Neural cell (in vitro differentiated cells): Measurements from ENCODE around the gene TGFBR3. TPM values are rescaled to one million over a fixed set of nuclear protein-coding genes. Genes with fewer than 3 reads are reported as not detected.

Source experiments
- H2AFZ ChIP-seq: fragments of 200-600, 300-800 bp; sonication (generic), shearing (Covaris generic); 2 replicates; pipeline ENCODE4 v1.6.0; 2014; ENCODE audit warnings: low read depth, mild to moderate bottlenecking, antibody characterized with exemption, low read length, moderate library complexity
- H3F3A ChIP-seq: fragments of 200-600 bp; shearing (Covaris generic); 2 replicates; pipeline ENCODE4 v1.6.1; 2016; ENCODE audit warnings: mild to moderate bottlenecking, moderate library complexity, mixed read lengths, antibody characterized with exemption, low read length; ENCODE audit not compliant: insufficient read depth, poor library complexity, severe bottlenecking
- H3K27ac ChIP-seq: fragments of 200-600, 300-800 bp; sonication (generic), shearing (Covaris generic); 2 replicates; pipeline ENCODE4 v1.5.1; 2014; ENCODE audit warnings: mild to moderate bottlenecking, low read length, moderate library complexity
- H3K27me3 ChIP-seq: fragments of 300-800, 200-600 bp; sonication (generic), shearing (Covaris generic); 2 replicates; pipeline ENCODE4 v1.6.0; 2014; ENCODE audit warnings: mild to moderate bottlenecking, low read depth, low read length, moderate library complexity; ENCODE audit not compliant: insufficient read depth
- H3K36me3 ChIP-seq: fragments of 300-800, 200-600 bp; sonication (generic), shearing (Covaris generic); 2 replicates; pipeline ENCODE4 v1.5.1; 2014; ENCODE audit warnings: mild to moderate bottlenecking, antibody characterized with exemption, low read length, moderate library complexity; ENCODE audit not compliant: insufficient read depth
- H3K4me2 ChIP-seq: fragments of 300-800, 200-600 bp; sonication (generic), shearing (Covaris generic); 2 replicates; pipeline ENCODE4 v1.6.0; 2014; ENCODE audit warnings: mild to moderate bottlenecking, low read length
- H3K4me3 ChIP-seq: fragments of 300-800, 200-600 bp; sonication (generic), shearing (Covaris generic); 2 replicates; pipeline ENCODE4 v1.5.1; 2014; ENCODE audit warnings: mild to moderate bottlenecking, low read length, moderate library complexity
- H3K79me2 ChIP-seq: fragments of 200-600 bp; shearing (Covaris generic); replicated peaks from 2 replicates; pipeline ENCODE4 v1.6.0; 2014; ENCODE audit warnings: mild to moderate bottlenecking, low read length, moderate library complexity; ENCODE audit not compliant: insufficient read depth
- H3K9ac ChIP-seq: fragments of 300-800, 200-600 bp; sonication (generic), shearing (Covaris generic); 2 replicates; pipeline ENCODE4 v1.6.1; 2016; ENCODE audit warnings: mild to moderate bottlenecking, low read length, mixed read lengths
- H3K9me2 ChIP-seq: fragments of 200-600 bp; shearing (Covaris generic); 2 replicates; pipeline ENCODE4 v1.6.1; 2016; ENCODE audit warnings: mild to moderate bottlenecking, low read length, mixed read lengths; ENCODE audit not compliant: insufficient read depth
- H3K9me3 ChIP-seq: fragments of 200-600, 300-800 bp; sonication (generic), shearing (Covaris generic); 2 replicates; pipeline ENCODE4 v1.6.1; 2016; ENCODE audit warnings: mild to moderate bottlenecking, mixed run types, low read length, moderate library complexity, mixed read lengths
- H4K20me1 ChIP-seq: fragments of 200-600 bp; shearing (Covaris generic); 2 replicates; pipeline ENCODE4 v1.6.1; 2016; ENCODE audit warnings: mild to moderate bottlenecking, mixed run types; ENCODE audit not compliant: insufficient read depth
- CTCF ChIP-seq: fragments of 450-650 bp; IDR thresholded peaks from 2 replicates; pipeline ENCODE4 v1.5.1; 2014; ENCODE audit warnings: antibody characterized with exemption, mild to moderate bottlenecking, moderate library complexity; ENCODE audit not compliant: poor library complexity, severe bottlenecking
- EP300 ChIP-seq: fragments of 450-650 bp; conservative IDR thresholded peaks from 2 replicates; pipeline ENCODE4 v1.6.1; 2014; ENCODE audit warnings: antibody characterized with exemption, mild to moderate bottlenecking, moderate library complexity; ENCODE audit not compliant: poor library complexity, severe bottlenecking
- EZH2 ChIP-seq: fragments of 200-600, 300-800 bp; shearing (Covaris generic), sonication (generic); IDR thresholded peaks from 2 replicates; pipeline ENCODE4 v1.6.1; 2014; ENCODE audit warnings: antibody characterized with exemption, low read length, borderline replicate concordance, mild to moderate bottlenecking; ENCODE audit not compliant: insufficient read depth, poor library complexity, severe bottlenecking
- MXI1 ChIP-seq: fragments of 450-650 bp; conservative IDR thresholded peaks from 2 replicates; pipeline ENCODE4 v1.6.1; 2014; ENCODE audit warnings: antibody characterized with exemption, mild to moderate bottlenecking; ENCODE audit not compliant: poor library complexity, severe bottlenecking
- POLR2AphosphoS5 ChIP-seq: IDR thresholded peaks from 2 replicates; pipeline ENCODE4 v1.6.1; 2012
- RAD21 ChIP-seq: fragments of 450-650 bp; conservative IDR thresholded peaks from 2 replicates; pipeline ENCODE4 v1.6.1; 2014; ENCODE audit warnings: antibody characterized with exemption, mild to moderate bottlenecking, moderate library complexity
- REST ChIP-seq: IDR thresholded peaks from 2 replicates; pipeline ENCODE4 v1.6.1; 2012; ENCODE audit warnings: borderline replicate concordance
- SMC3 ChIP-seq: fragments of 450-650 bp; conservative IDR thresholded peaks from 2 replicates; pipeline ENCODE4 v1.6.1; 2014; ENCODE audit warnings: antibody characterized with exemption, mild to moderate bottlenecking, moderate library complexity; ENCODE audit not compliant: poor library complexity
- TAF1 ChIP-seq: IDR thresholded peaks from 2 replicates; pipeline ENCODE4 v1.6.1; 2012; ENCODE audit warnings: low read depth
- polyA plus RNA-seq: library from polyadenylated mRNA; depleted of rRNA; stranded (reverse); fragments of >200 nt; gene quantifications from 2 replicates; pipeline ENCODE4 v1.2.3, GENCODE V29; 2014

Gene TGFBR3
- polyA plus RNA-seq, 1 donor from 2014 or later = 0.25 TPM

GRCh38 chr1:91643431-91643830 lies 242.5 kb downstream of the TGFBR3 start:
- Histone ChIP-seq H3K79me2 (no peaks in the 10 kb centered on the region), H3K9me3 (peaks cover 3% of the 10 kb centered on the region), H3F3A (no peaks in the 10 kb centered on the region), H3K4me3 (no peak overlapping the region), H3K36me3 (no peaks in the 10 kb centered on the region), H3K9ac (no peak overlapping the region), H3K27me3 (no peaks in the 10 kb centered on the region), H3K4me2 (no peak overlapping the region), H4K20me1 (no peaks in the 10 kb centered on the region), H3K27ac (no peak overlapping the region), H2AFZ (no peak overlapping the region), H3K9me2 (no peaks in the 10 kb centered on the region)
- TF ChIP-seq REST (no peak), CTCF (no peak), RAD21 (no peak), EP300 (no peak), EZH2 (no peak), SMC3 (no peak), POLR2AphosphoS5 (no peak), TAF1 (no peak), MXI1 (no peak)

- Histone ChIP-seq H3F3A (no peaks in the 10 kb centered on the region), H3K9me2 (no peaks in the 10 kb centered on the region), H3K9me3 (peaks cover 3% of the 10 kb centered on the region), H3K36me3 (no peaks in the 10 kb centered on the region), H3K9ac (no peak overlapping the region), H3K27me3 (no peaks in the 10 kb centered on the region), H3K4me2 (no peak overlapping the region), H3K4me3 (no peak overlapping the region), H2AFZ (no peak overlapping the region), H3K79me2 (no peaks in the 10 kb centered on the region), H3K27ac (no peak overlapping the region), H4K20me1 (no peaks in the 10 kb centered on the region)
- no peak for TF ChIP-seq TAF1
- TF ChIP-seq EZH2 = no peak
- no peak for TF ChIP-seq MXI1
- TF ChIP-seq REST = no peak
- no peak for TF ChIP-seq POLR2AphosphoS5
- no peak for TF ChIP-seq EP300
Observed at GRCh38 chr1:91640877-91641526, 244.9 kb downstream of the TGFBR3 start.
